Measurements from ENCODE around the gene UBAC1.

The UBAC1 gene

GRCh38 chr9:135962696-135963307 is 1.6 kb upstream of the UBAC1 start:
- Histone ChIP-seq H3K27me3 (replicated peaks; ENCODE audit: control insufficient read depth, insufficient read depth, low read length) (no peaks in the 10 kb centered on the region; the same call in 1 of the 2 replicates), H3K36me3 (ENCODE audit: control insufficient read depth, insufficient read depth, low read length) (no peaks in the 10 kb centered on the region; the same call in 1 of the 2 replicates), H3K4me3 (replicated peaks; ENCODE audit: low read depth, low read length) (no peak overlapping the region)
- no peak for TF ChIP-seq CTCF (IDR thresholded peaks at IDR 0.05; ENCODE audit: insufficient read depth, low read length, poor library complexity, severe bottlenecking)
- no peak for DNase-seq (ENCODE audit: extremely low read depth, insufficient read length)

GRCh38 chr9:135961811-135962695 is 880 bp upstream of the UBAC1 start:
- TF ChIP-seq CTCF (IDR thresholded peaks at IDR 0.05; ENCODE audit: insufficient read depth, low read length, poor library complexity, severe bottlenecking): no peak
- Histone ChIP-seq H3K36me3 (ENCODE audit: control insufficient read depth, insufficient read depth, low read length) (no peaks in the 10 kb centered on the region; the same call in 1 of the 2 replicates), H3K27me3 (replicated peaks; ENCODE audit: control insufficient read depth, insufficient read depth, low read length) (no peaks in the 10 kb centered on the region; the same call in 1 of the 2 replicates), H3K4me3 (replicated peaks; ENCODE audit: low read depth, low read length) (no peak overlapping the region)
- DNase-seq (ENCODE audit: extremely low read depth, insufficient read length): no peak

- H3K27me3 ChIP-seq (replicated peaks; ENCODE audit: control insufficient read depth, insufficient read depth, low read length): no peaks in the 10 kb centered on the region; the same call in 1 of the 2 replicates
- no peaks in the 10 kb centered on the region; the same call in 1 of the 2 replicates for H3K36me3 ChIP-seq (ENCODE audit: control insufficient read depth, insufficient read depth, low read length)
- DNase-seq (ENCODE audit: extremely low read depth, insufficient read length): no peak
- no peak for TF ChIP-seq CTCF (IDR thresholded peaks at IDR 0.05; ENCODE audit: insufficient read depth, low read length, poor library complexity, severe bottlenecking)
- peak overlapping the region; percentile 95 for H3K4me3 ChIP-seq (replicated peaks; ENCODE audit: low read depth, low read length)
Observed at GRCh38 chr9:135960411-135961276, 529 bp downstream of the UBAC1 start.

GRCh38 chr9:135959814-135960213 is 1.4 kb downstream of the UBAC1 start:
- TF ChIP-seq CTCF (IDR thresholded peaks at IDR 0.05; ENCODE audit: insufficient read depth, low read length, poor library complexity, severe bottlenecking): no peak
- Histone ChIP-seq H3K4me3 (replicated peaks; ENCODE audit: low read depth, low read length) (peak overlapping the region; percentile 95), H3K36me3 (ENCODE audit: control insufficient read depth, insufficient read depth, low read length) (no peaks in the 10 kb centered on the region; the same call in 1 of the 2 replicates), H3K27me3 (replicated peaks; ENCODE audit: control insufficient read depth, insufficient read depth, low read length) (no peaks in the 10 kb centered on the region; the same call in 1 of the 2 replicates)
- no peak for DNase-seq (ENCODE audit: extremely low read depth, insufficient read length)

- Histone ChIP-seq H3K27me3 (replicated peaks; ENCODE audit: control insufficient read depth, insufficient read depth, low read length) (no peaks in the 10 kb centered on the region; the same call in 1 of the 2 replicates), H3K4me3 (replicated peaks; ENCODE audit: low read depth, low read length) (no peak overlapping the region), H3K36me3 (ENCODE audit: control insufficient read depth, insufficient read depth, low read length) (no peaks in the 10 kb centered on the region; the same call in 1 of the 2 replicates)
- DNase-seq (ENCODE audit: extremely low read depth, insufficient read length): no peak
- TF ChIP-seq CTCF (IDR thresholded peaks at IDR 0.05; ENCODE audit: insufficient read depth, low read length, poor library complexity, severe bottlenecking): no peak
Observed at GRCh38 chr9:135958485-135958884, 2.7 kb downstream of the UBAC1 start.

Measured in GM06990 (cell line).